ENCODE results near the gene SLC5A3. TPM values are rescaled to one million over a fixed set of nuclear protein-coding genes. Genes with fewer than 3 reads are reported as not detected.
A peak's percentile ranks its signal among the peaks of the same experiment; 100 is the strongest.

SLC5A3 gene
- 63.2 TPM for total RNA-seq

DNA sequence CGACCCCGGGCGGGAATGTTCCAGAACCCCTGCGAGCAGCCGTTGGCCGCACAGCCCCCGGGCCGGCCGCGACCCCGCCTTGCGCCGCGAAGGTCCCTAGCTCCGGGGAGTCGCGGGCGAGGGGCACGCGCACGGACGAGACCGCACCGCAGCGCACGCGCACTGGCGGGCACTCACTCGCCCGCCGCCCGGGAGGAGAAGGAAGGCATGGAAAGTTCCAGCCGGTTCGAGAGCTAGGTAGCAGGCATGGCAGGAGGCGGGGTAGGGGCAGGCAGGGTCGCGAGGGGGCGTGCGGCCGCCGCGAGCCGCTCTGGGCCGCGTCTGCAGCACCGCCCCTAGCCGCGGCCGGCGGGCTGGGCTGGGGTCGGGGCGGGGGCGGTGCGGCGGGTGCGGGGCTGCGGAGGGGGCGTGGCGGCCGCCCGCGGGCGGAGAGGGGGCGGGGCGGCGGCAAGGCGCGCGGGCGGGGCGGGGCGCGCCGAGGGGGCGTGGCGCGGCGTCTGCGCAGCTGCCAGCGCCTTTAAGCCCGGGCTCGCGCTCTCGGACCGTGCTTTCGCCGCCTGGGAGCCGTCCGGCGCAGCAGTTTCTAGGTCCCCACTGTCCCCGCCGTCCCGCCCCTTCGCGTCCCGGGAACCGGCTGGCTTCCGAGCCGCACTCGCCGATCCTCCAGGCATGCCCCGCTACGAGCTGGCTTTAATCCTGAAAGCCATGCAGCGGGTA is at the start of gene SLC5A3, which contains the start of gene MRPS6:
SLC5A3 (plus strand) TSS at position 547 of the 717 bp plus-strand sequence. CDS start 21,621 bp downstream, outside the sequence.
MRPS6 (plus strand) TSS at position 547 of the 717 bp plus-strand sequence; CDS start at position 670, 123 bp downstream.
- DNase-seq: peak; percentile 69

- no peak for DNase-seq
These were observed 49.5 kb upstream of the SLC5A3 start for GRCh38 chr21:34023691-34024373.

DNA sequence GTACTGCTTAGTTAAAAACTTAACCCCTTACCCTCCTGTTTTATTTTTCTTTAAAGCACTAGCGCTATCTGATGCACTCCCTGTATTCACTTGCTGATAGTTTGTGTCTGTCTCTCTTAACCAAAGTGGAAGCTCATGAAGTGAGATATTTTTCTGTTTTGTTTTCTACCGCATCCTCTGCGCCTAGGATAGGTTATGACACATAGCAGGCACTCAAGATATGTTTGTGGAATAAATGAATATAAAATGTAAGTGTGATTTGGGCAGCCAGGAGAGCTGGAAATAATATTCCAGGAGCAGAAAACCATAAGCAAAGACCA is 49.0 kb upstream of the SLC5A3 start:
- no peak for DNase-seq

GRCh38 chr21:34027721-34028461 is 45.5 kb upstream of the SLC5A3 start:
- DNase-seq: no peak

DNA sequence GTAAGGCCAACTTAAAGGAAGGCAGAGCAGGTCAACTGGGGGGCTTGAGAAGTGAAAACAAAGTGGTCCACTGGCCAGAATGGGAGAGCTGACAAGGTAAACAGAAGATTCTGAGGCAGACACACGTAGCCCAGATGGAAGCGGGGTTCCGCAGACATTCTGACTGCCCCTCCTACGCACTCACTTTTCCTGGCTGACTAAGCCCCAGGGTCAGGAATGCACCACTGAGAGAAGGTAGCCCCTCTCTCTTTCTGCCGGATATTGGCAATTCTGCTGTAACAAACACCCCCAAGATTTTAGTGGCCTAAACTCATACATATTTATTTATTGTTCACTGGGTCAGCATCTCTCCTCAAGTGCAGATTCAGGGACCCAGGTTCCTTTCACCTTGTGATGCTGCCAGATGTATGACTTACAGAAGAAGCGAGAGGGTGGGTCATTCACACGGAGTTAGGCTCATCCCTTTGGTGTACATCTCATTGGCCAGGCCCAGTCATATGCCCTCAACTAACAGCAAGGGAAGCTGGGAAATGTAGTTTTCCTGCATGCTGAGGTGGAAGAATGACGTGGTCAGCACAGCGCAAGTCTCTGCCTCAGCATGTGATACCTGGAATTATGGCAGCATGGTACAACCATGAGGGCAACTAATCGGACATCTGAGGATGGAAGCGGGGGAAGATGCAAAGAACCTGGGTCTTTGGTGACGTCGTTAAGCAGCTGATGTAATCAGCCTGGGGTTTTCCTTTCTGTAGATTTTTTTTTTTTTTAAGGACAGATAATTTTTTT is 43.4 kb upstream of the SLC5A3 start:
- no peak for DNase-seq

DNA sequence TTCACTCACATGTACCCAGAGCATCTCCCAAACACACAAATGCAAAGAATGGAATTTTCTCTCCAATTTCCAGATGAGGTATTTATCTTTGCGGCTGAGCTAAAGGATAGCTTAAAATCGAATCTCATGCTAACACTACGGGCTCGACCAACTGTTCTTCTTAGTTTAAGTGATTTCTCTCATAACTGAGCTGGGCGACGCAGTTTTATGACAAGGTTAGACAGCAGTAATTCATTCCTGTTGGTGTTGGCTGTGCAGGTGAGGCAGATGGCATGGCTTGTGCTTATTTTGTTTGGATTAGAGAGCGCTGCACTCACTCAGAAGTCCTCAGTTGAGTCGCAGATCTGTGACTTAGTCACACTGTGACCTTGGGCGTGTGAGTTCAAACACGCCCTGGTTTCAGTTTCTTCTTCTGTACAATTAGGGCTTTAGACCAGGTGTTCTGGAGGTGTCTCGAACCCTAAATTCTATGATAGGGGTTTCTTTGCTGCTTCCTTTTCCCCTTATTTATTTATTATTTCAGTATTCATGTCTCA is 41.5 kb upstream of the SLC5A3 start:
- no peak for DNase-seq

- DNase-seq: no peak
These were observed 38.9 kb upstream of the SLC5A3 start for GRCh38 chr21:34034369-34035014.

DNA sequence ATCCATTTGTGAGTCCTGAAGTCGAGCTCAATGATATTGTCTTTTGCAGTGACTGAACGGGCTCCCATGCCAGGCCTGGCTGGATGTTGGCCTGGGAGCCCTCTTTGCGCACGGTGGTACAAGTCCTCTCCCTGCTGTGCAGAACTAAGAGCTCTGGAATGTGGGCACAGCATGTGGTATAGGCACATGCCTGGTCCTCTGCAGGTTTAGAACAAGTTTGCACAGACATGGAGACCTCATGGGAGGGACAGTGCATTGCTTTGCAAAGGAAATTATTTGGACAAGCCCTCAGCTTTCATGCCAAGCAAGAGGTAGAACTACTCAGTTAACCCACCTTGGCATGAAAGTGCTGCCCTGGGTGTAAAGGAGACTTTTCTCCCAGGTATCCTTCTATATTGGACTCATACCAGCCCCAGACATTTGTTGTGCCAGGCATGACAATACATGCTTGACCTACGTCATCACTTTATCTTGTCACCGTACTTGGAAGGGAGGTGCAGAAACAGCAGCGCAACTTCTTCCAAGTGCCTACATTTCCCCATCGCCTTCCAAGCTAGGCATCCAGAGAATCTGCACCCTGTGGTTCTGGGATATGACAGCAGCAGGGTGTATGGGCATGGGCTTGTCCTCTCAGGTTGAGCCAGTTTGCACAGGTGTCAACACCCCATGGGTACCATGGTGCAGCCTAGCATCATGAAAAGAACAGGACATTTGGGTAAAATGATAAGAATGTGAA is 37.6 kb upstream of the SLC5A3 start:
- no peak for DNase-seq

DNA sequence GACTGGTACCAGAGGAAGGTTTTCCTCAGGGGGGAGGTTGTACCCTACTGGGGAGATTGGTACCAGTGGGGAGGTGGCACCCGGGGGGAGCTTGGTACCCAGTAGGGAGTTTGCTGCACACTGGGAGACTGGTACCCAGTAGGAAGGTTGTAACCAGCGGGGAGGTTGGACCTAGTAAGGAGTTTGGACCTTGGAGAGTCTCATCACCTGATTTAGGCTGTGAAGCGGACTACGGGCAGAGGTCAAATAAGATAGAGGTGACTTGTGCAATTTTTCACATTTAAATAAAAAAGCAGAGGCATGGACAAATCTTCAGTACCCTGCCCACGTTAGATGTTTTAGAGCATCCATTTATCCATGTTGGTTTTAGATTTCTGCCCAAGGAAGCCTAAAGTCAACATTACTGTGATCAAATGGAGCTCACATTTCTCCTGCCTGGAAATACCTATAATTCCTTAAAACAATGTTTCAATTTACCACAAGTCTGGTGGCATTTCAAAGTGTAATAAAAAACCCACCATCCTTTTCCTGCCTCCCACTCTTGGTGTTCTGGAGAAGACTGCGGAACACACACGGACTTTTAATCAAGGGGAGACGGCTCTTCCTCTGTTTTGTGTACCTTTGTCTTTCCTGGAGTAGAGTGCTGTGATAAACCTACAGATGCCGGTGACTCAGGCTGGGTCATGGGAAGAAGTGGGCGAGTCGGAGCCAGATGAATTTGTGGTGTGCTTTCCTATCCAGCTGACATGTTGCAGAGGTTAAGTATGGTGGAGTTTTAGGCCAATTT is 36.2 kb upstream of the SLC5A3 start:
- DNase-seq: no peak

GRCh38 chr21:34039678-34040382 is 33.5 kb upstream of the SLC5A3 start:
- DNase-seq: no peak

DNA sequence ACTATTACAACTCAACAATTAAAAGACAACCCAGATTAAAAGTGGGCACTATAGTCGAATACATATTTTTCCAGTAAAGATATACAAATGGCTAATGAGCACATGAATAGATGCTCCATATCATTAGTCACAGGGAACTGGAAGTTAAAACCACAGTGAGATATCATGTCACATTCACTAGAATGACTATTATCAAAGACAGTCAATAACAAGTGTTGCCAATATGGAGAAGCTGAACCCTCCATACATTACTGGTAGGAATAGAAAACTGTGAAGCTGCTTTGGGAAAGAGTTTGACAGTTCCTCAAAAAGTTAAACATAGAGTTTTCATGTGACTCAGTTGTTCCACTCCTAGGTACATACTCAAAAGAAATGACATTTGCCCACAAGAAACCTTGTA is 30.6 kb upstream of the SLC5A3 start:
- no peak for DNase-seq

GRCh38 chr21:34043333-34043732 is 30.0 kb upstream of the SLC5A3 start:
- DNase-seq: no peak

DNA sequence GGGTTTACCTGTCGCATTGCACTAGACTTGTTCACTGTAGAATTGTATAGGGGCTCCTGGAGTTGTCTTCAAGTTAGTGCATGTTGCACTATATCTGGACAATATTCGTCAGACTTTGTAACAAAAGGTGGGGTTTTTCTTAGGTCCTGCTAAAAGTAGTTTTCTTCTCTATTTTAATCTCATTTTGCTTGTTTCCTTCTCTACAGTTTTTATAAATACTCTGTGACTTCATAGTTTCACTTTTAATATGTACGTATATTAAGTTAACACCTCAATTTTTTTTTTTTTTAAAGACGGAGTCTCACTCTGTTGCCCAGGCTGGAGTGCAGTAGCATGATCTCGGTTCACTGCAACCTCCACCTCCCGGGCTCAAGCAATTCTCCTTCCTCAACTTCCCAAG is 26.5 kb upstream of the SLC5A3 start:
- no peak for DNase-seq

DNA sequence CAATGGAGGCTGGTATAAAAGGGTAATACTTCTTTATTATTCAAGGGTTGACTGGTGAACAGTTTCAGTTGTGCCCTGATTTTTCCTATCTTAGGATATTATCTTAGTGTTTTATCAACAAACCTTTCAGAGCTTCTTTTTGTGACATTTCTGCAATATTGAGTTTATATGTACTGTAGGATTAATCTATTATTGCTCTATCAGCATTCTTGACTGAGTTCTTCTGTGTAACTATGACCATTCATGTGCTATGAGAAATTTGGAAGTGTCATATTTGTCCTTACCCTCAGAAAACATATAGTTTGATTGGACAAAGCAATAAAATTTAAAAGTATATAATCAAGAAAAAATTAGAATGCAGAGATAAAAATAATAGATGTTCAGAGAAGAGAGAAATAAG is 25.5 kb upstream of the SLC5A3 start:
- no peak for DNase-seq

DNA sequence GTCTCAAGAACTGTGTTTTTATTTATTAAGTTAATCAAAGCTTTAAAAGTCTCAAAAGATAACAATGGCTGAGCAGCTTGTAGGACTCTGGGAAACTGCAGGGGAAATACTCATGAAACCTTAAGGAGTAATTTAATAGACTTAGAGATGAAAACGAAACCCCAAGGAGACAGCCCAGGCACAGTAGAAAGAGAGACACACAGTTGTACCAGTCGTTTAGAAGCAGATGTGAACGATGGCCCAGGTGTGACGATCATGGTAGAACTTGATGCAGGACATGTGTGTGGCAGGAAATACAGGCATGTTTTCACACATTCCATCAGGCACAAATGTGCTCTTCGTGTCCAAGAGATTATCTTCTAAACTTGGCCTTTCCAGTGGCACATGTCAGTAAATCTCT is 21.2 kb upstream of the SLC5A3 start:
- DNase-seq: no peak

GRCh38 chr21:34054259-34054658 is 19.1 kb upstream of the SLC5A3 start:
- DNase-seq: no peak

GRCh38 chr21:34055615-34056014 is 17.8 kb upstream of the SLC5A3 start:
- DNase-seq: no peak

GRCh38 chr21:34061983-34062382 is 11.4 kb upstream of the SLC5A3 start:
- no peak for DNase-seq

DNA sequence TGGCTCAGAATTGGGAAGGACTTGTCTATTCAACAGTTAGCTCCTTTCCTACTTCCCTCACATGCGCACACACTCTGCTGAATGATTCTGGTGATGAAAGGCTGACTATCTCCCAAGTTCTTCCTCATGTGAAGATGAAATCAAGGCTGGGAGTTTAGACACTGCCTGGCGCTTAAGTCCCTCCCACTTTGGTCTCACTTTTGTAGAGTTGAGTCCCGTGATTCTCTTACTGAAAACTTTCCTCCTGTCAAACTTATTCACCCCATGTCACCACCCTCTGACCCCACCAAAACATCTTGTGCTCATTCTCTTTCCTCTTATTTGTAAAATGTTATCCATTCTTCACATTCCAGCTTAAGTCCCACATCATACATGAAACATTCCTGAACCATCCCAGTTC is 8.4 kb upstream of the SLC5A3 start:
- DNase-seq: no peak
